Glutamatergic neuron (in vitro differentiated cells): ENCODE results near the gene ABR. TPM values are rescaled to one million over a fixed set of nuclear protein-coding genes. Genes with fewer than 3 reads are reported as not detected.
A peak's percentile ranks its signal among the peaks of the same experiment; 100 is the strongest.

Experiments used
- DNase-seq: peaks from one replicate; pipeline ENCODE4 v3.0.0; 2022
- H3K27ac Mint-ChIP-seq: one replicate; pipeline ENCODE4 v1.8.0; 2020; ENCODE audit warnings: mild to moderate bottlenecking, mixed read lengths, inconsistent platforms; ENCODE audit not compliant: unreplicated experiment
- H3K27me3 Mint-ChIP-seq: one replicate; pipeline ENCODE4 v1.8.0; 2020; ENCODE audit warnings: mild to moderate bottlenecking, moderate library complexity, mixed read lengths, inconsistent platforms; ENCODE audit not compliant: unreplicated experiment
- H3K36me3 Mint-ChIP-seq: one replicate; pipeline ENCODE4 v1.8.0; 2020; ENCODE audit warnings: mild to moderate bottlenecking, mixed read lengths, inconsistent platforms; ENCODE audit not compliant: unreplicated experiment
- H3K4me1 Mint-ChIP-seq: one replicate; pipeline ENCODE4 v1.8.0; 2020; ENCODE audit warnings: mild to moderate bottlenecking, low read depth, mixed read lengths, inconsistent platforms; ENCODE audit not compliant: unreplicated experiment
- H3K4me3 Mint-ChIP-seq: one replicate; pipeline ENCODE4 v1.8.0; 2020; ENCODE audit warnings: mild to moderate bottlenecking, mixed read lengths, inconsistent platforms; ENCODE audit not compliant: unreplicated experiment
- H3K9me3 Mint-ChIP-seq: one replicate; pipeline ENCODE4 v1.8.0; 2020; ENCODE audit warnings: mild to moderate bottlenecking, moderate library complexity, mixed read lengths, inconsistent platforms; ENCODE audit not compliant: unreplicated experiment
- total RNA-seq: library from RNA; stranded (reverse); fragmentation: NEBNext Ultra II Directional; extraction: Animal tissue kit (Norgen Biotek cat#: 25700); gene quantifications from one replicate; pipeline ENCODE4 v1.2.1, GENCODE V29; 2021; ENCODE audit not compliant: unreplicated experiment
- TF ChIP-seq, protein P1 (sequence below): fragments of 200-600 bp; sonication (generic); IDR thresholded peaks from one replicate; pipeline ENCODE4 v1.5.0; 2021; ENCODE audit not compliant: partially characterized antibody, unreplicated experiment

ABR gene
- total RNA-seq, 1 donor from 2014 or later = 219 TPM

DNA sequence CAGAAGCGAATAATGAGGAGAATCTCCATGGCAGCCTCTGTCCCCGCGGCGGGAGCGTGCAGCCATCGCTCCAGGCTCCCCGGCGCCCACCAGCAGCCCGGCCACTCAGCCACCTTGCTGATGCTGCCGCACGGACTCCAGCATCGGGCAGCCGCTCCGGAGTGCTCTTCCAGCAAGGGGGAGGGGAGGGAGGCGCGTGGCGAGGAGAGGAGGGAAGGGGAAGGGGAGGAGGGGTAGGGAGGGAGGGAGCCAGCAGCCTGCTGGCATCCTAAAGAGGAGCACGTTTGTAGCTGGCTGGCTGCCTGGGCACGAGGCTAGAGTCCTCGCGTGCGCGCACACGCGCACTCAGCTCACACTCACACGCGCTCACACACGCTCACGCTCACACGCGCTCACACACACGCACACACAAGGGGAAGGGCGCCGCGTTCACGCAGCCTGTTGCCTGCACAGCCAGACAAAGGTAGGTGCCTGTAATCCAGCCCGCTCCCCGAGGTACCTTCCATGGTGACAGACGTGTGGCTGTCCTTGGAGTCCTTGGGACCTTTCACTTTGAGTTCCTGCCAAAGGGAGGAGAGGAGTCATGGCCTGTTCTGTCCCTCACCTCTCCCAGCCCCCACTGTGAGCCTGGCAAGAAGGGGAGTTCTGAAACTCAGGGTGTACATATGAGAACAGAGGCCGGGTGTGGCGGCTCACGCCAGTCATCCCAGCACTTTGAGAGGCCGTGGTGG, 100.8 kb downstream of the ABR start:
- Mint-ChIP-seq H3K36me3 (no peaks in the 10 kb centered on the region), H3K27me3 (peaks cover 13% of the 10 kb centered on the region), H3K27ac (peak overlapping the region; percentile 31), H3K4me1 (peaks cover 17% of the 10 kb centered on the region), H3K4me3 (no peak overlapping the region), H3K9me3 (peaks cover 7% of the 10 kb centered on the region)
- TF ChIP-seq, protein P1, sequence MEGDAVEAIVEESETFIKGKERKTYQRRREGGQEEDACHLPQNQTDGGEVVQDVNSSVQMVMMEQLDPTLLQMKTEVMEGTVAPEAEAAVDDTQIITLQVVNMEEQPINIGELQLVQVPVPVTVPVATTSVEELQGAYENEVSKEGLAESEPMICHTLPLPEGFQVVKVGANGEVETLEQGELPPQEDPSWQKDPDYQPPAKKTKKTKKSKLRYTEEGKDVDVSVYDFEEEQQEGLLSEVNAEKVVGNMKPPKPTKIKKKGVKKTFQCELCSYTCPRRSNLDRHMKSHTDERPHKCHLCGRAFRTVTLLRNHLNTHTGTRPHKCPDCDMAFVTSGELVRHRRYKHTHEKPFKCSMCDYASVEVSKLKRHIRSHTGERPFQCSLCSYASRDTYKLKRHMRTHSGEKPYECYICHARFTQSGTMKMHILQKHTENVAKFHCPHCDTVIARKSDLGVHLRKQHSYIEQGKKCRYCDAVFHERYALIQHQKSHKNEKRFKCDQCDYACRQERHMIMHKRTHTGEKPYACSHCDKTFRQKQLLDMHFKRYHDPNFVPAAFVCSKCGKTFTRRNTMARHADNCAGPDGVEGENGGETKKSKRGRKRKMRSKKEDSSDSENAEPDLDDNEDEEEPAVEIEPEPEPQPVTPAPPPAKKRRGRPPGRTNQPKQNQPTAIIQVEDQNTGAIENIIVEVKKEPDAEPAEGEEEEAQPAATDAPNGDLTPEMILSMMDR = no peak
- DNase-seq = peak; percentile 72

DNA sequence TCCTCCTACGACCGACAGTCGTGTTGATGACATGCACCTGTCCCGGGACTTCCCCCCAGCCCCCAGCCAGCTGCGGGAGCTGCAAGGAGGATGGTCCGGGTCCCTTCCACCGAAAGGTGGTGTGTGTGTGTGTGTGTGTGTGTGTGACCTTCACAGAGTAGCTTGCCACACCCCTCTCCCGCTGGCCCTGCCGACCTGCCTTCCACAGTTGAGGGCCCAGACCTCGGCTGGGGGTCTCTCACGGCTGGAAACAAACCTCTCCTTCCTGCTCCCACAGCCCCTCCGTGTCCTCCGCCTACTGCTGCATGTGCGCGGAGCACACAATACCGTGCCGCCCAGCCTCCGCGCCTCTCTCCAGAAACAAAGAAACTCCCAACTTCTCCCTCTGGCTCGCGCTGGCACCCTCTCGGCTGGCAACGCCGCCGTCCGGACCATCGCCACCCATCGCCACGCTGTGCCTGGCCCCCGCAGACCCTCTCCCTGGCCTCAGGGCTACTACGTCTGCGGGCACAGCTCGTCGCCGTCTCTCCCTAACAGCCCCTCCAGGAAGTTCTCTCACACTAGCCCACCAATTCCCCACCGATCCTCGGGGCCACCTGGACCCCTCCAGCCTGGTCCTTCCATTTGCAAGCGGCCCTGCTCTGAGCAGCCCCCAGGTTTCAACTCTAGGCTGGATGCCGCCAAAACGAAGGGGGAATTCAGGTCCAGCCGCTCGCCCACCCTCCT, 101.6 kb downstream of the ABR start:
- no peak for DNase-seq
- H3K4me1 Mint-ChIP-seq = peaks cover 20% of the 10 kb centered on the region
- no peaks in the 10 kb centered on the region for H3K36me3 Mint-ChIP-seq
- TF ChIP-seq, protein P1 = no peak
- no peak overlapping the region for H3K27ac Mint-ChIP-seq
- no peak overlapping the region for H3K4me3 Mint-ChIP-seq
- H3K27me3 Mint-ChIP-seq = peaks cover 13% of the 10 kb centered on the region
- H3K9me3 Mint-ChIP-seq = peaks cover 10% of the 10 kb centered on the region

DNA sequence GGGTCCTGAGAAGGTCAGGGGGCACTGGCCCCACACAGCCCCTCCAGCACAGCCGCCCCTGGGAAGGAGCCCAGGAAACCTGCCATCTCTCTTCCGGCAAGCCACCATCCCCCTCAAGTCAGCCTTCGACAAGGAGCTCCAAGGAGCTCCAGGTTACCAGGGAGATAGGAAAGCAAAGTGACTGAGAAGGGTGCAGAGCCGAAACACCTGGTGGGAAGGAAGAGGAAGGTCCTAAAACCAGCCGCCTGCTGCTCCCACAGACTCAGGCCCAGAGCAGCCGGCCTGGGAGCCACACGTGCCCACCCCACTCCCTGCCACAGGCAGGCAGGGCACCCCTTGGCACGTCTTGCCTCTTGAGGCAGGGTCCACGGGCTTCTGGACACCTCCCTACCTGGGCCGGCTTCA, 102.2 kb downstream of the ABR start:
- H3K36me3 Mint-ChIP-seq = no peaks in the 10 kb centered on the region
- no peak overlapping the region for H3K27ac Mint-ChIP-seq
- H3K9me3 Mint-ChIP-seq = peaks cover 8% of the 10 kb centered on the region
- H3K27me3 Mint-ChIP-seq = peaks cover 13% of the 10 kb centered on the region
- no peak for DNase-seq
- peaks cover 20% of the 10 kb centered on the region for H3K4me1 Mint-ChIP-seq
- TF ChIP-seq, protein P1 = no peak
- no peak overlapping the region for H3K4me3 Mint-ChIP-seq

DNA sequence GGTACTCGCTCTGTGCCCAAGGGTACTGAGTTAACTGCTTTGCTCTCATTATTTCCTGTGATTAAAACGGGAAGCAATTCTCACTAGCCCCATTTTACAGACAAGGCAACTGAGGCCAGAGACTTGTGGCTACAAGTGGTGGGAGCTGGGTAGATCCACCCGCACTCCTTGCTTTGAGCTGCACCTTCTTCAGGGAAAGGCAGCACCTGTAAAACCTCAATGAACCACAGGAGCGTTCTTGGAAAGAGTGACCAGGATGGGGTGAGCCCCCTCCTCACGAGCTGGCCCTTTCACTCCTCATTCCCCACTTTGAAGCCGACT, 102.8 kb downstream of the ABR start:
- Mint-ChIP-seq H3K27ac (no peak overlapping the region), H3K9me3 (peaks cover 10% of the 10 kb centered on the region), H3K4me1 (peaks cover 20% of the 10 kb centered on the region), H3K36me3 (no peaks in the 10 kb centered on the region), H3K27me3 (peaks cover 13% of the 10 kb centered on the region), H3K4me3 (no peak overlapping the region)
- DNase-seq = no peak
- TF ChIP-seq, protein P1 = no peak
